Small intestine (tissue), 7 donors: Measurements from ENCODE around the gene PLA2G2F. TPM values are rescaled to one million over a fixed set of nuclear protein-coding genes. Genes with fewer than 3 reads are reported as not detected.

Experiments
- DNase-seq, 2 donors: peaks; one replicate each; pipeline versions ENCODE4 v3.0.0 to v3.0.0-alpha.2; 2013
- FAIRE-seq: peaks from 2 replicates; lab custom pipeline; 2012; peaks lifted over from hg19 to GRCh38; lab: Jason Lieb, UNC
- H3K27ac ChIP-seq, 3 donors: one replicate each; pipeline ENCODE4 v1.5.1; 2013; ENCODE audit warnings: low read length in 2 of 3, mild to moderate bottlenecking in 2 of 3, control low read depth in 1 of 3, inconsistent platforms in 1 of 3, low read depth in 1 of 3, moderate library complexity in 1 of 3
- H3K27me3 ChIP-seq, 3 donors: one replicate each; pipeline ENCODE4 v1.6.1; 2013; ENCODE audit warnings: low read length in 3 of 3, inconsistent platforms in 1 of 3; ENCODE audit not compliant: control insufficient read depth in 3 of 3, insufficient read depth in 3 of 3
- H3K36me3 ChIP-seq, 3 donors: one replicate each; pipeline ENCODE4 v1.6.1; 2013; ENCODE audit warnings: low read length in 3 of 3, inconsistent platforms in 1 of 3, low read depth in 1 of 3, mild to moderate bottlenecking in 1 of 3, moderate library complexity in 1 of 3; ENCODE audit not compliant: control insufficient read depth in 3 of 3, insufficient read depth in 2 of 3
- H3K4me1 ChIP-seq, 3 donors: one replicate each; pipeline ENCODE4 v1.6.1; 2013; ENCODE audit warnings: low read length in 2 of 3, inconsistent platforms in 1 of 3, low read depth in 1 of 3, mild to moderate bottlenecking in 1 of 3, moderate library complexity in 1 of 3; ENCODE audit not compliant: control insufficient read depth in 3 of 3, insufficient read depth in 2 of 3
- H3K4me3 ChIP-seq, 3 donors: one replicate each; pipeline ENCODE4 v1.5.1; 2013; ENCODE audit warnings: low read length in 3 of 3, control low read depth in 1 of 3, inconsistent platforms in 1 of 3, low read depth in 1 of 3, mild to moderate bottlenecking in 1 of 3, moderate library complexity in 1 of 3
- H3K9me3 ChIP-seq, 2 donors: one replicate each; pipeline ENCODE4 v1.6.1; 2013; ENCODE audit warnings: low read depth in 1 of 2, low read length in 1 of 2; ENCODE audit not compliant: control insufficient read depth in 2 of 2, insufficient read depth in 1 of 2
- WGBS, 3 donors: extraction: QIAGEN DNeasy Blood & Tissue Kit; methylation state at CpG; one replicate each; pipeline ENCODE4 v1.1.7; 2013; 5-methylcytosine and 5-hydroxymethylcytosine counted together
- polyA plus RNA-seq, 4 donors: library from polyadenylated mRNA; stranded (reverse) in 3 of 4; unstranded in 1 of 4; fragments of 200-250 nt in 3 of 4; fragments of 120-200 nt in 1 of 4; gene quantifications; one replicate each; pipeline versions ENCODE4 v1.2.1 to v1.2.3, GENCODE V29; 2013
- donor health status: healthy with polysubstance abuse.
- donor health status: control.
- donor health status: control.
- donor health status: Bipolar disorder and iron deficiency.
- donor health status: healthy.

The PLA2G2F gene
- polyA plus RNA-seq, 4 donors: 0.01 to 0.04 TPM; not detected in 2

DNA sequence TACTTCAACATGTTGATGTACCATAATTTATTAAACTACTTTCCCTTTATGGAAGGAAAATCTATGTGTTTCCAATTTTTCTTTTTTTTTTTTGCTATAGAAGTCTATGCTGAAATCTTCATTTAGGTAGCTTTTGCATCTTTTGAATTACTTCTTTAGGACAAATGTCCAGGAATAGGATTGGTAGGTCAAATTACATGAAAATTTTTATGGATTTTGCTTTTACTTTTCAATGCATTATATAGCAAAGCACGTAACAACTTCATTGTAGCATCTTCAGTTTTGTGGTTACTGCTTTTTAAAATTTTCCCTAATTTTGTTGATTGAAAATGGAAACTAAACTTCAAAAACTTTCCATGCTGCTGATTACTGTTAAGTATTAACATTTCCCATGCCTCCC is 59.2 kb downstream of the PLA2G2F start:
- DNase-seq (no peak), FAIRE-seq (no peak)
- Histone ChIP-seq H3K9me3 (no peaks in the 10 kb centered on the region), H3K27ac (no peak overlapping the region), H3K4me3 (no peak overlapping the region), H3K36me3 (no peaks in the 10 kb centered on the region), H3K4me1 (no peaks in the 10 kb centered on the region), H3K27me3 (no peaks in the 10 kb centered on the region)
- 39 to 92% (median 86%) methylated on average over 1 of the region's 1 CpG for WGBS, 3 donors

DNA sequence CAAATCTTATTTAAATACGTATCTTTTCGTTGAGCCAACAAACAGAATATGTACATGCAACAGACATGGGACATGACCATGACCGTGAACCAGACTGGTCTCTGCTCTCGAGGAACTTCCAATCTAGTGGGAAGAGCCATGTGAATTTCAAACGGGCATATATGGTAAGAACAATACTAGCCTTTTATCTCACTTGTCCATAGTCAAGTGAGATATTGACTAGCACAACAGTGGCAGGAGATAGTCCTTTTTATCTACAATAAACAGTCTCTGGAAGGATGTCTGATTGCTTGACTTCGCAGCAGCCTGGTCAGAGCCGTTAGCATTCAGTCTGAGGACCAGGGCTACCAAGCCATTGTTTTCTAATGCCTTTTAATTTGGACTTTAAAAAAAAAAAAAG is 59.8 kb downstream of the PLA2G2F start:
- FAIRE-seq: no peak
- peaks cover 0 to 3% (median 0%) of the 10 kb centered on the region in 3 donors for H3K27me3 ChIP-seq
- no peak overlapping the region for H3K4me3 ChIP-seq
- WGBS, 3 donors: 51 to 68% (median 59%) methylated on average over 7 of the region's 7 CpGs
- no peaks in the 10 kb centered on the region for H3K9me3 ChIP-seq
- no peaks in the 10 kb centered on the region for H3K4me1 ChIP-seq
- DNase-seq: no peak
- H3K36me3 ChIP-seq: no peaks in the 10 kb centered on the region
- H3K27ac ChIP-seq: no peak overlapping the region

DNA sequence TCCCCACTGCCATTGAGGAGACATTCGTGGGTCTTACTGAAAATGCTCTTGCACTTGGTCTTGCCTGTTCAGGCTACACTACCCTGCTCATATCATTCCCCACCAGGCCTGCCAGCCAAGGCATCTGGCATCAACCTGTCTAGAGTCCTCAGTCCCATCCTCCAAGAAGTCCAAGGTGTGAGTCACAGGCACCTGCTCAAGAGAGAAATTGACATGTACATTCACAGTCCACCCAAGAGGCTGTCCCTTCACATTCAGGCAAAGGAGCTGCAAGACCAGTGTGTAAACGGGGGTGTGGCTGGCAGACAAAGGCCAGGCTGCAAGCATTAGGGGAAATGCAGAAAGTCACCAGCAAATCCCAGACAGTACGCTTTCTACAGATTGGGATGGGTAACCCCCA is 60.3 kb downstream of the PLA2G2F start:
- no peaks in the 10 kb centered on the region for H3K9me3 ChIP-seq
- FAIRE-seq: no peak
- WGBS, 3 donors: 36 to 37% (median 37%) methylated on average over 3 of the region's 3 CpGs
- DNase-seq: peak; percentile 19 to 44
- H3K4me1 ChIP-seq: no peaks in the 10 kb centered on the region
- no peak overlapping the region for H3K4me3 ChIP-seq
- H3K36me3 ChIP-seq: no peaks in the 10 kb centered on the region
- peaks cover 0 to 3% (median 0%) of the 10 kb centered on the region in 3 donors for H3K27me3 ChIP-seq
- no peak overlapping the region for H3K27ac ChIP-seq

DNA sequence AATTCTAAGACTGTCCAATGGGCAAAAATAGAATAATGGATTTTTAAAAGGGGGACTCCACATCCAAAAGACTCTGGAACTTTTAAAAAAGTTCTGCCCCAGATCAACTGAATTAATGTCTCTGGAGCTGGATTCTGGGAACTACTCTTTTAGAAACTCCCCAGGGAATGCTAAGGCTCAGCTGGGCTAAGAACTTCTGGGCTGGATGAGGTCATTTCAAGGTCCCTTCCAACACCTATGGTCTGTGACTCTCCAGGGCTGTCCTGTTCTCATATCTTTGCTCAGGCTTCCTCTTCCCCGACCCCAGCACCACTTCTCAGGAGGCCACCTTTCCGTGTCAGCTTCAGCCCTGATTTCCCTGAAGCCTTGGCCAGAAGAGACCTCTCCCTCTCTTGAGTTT is 60.7 kb downstream of the PLA2G2F start:
- Histone ChIP-seq H3K36me3 (no peaks in the 10 kb centered on the region), H3K4me3 (no peak overlapping the region), H3K4me1 (no peaks in the 10 kb centered on the region), H3K27ac (no peak overlapping the region), H3K27me3 (peaks cover 0 to 3% (median 0%) of the 10 kb centered on the region in 3 donors), H3K9me3 (no peaks in the 10 kb centered on the region)
- no peak for FAIRE-seq
- 61 to 74% (median 72%) methylated on average over 2 of the region's 2 CpGs for WGBS, 3 donors
- DNase-seq: no peak

Other genes starting within 250 kb of the PLA2G2F start
- not detected for gene PLA2G2E, start 215.7 kb upstream of the PLA2G2F start, polyA plus RNA-seq
- 1,000 to 10,000 TPM in 1 of 4 donors, 100 to 1,000 TPM in 2, 10 to 100 TPM in 1; 83.6 to 1,925 (median 293) TPM for gene PLA2G2A, start 159.7 kb upstream of the PLA2G2F start, polyA plus RNA-seq
- 1 to 10 TPM in 2 of 4 donors, not detected in 2; 1.4 to 2.9 TPM for gene PLA2G5, start 69.1 kb upstream of the PLA2G2F start, polyA plus RNA-seq
- gene PLA2G2D, start 19.8 kb upstream of the PLA2G2F start, polyA plus RNA-seq: under 1 TPM in 2 of 4 donors, not detected in 2; 0.40 to 0.41 TPM
- gene UBXN10, start 46.8 kb downstream of the PLA2G2F start, polyA plus RNA-seq: 1 to 10 TPM in 2 of 4 donors, under 1 TPM in 2; 0.22 to 1.6 (median 0.77) TPM
- under 1 TPM in 1 of 4 donors, not detected in 3; 0.01 TPM for gene PLA2G2C, start 47.2 kb downstream of the PLA2G2F start, polyA plus RNA-seq
- gene VWA5B1, start 151.6 kb downstream of the PLA2G2F start, polyA plus RNA-seq: 1 to 10 TPM in 1 of 4 donors, under 1 TPM in 1, not detected in 2; 0.01 to 1.5 TPM